Nephron (organoid): ENCODE data around the gene SORCS2.
A peak's percentile ranks its signal among the peaks of the same experiment; 100 is the strongest.

Experiments used
- H3K27ac Mint-ChIP-seq, 3 experiments: 2 replicates each; pipeline ENCODE4 v1.8.0; 2020; ENCODE audit warnings: mixed read lengths in 3 of 3, mild to moderate bottlenecking in 2 of 3, moderate library complexity in 1 of 3
- H3K27me3 Mint-ChIP-seq: 2 replicates; pipeline ENCODE4 v1.8.0; 2021; ENCODE audit warnings: low read depth, mild to moderate bottlenecking, moderate library complexity, mixed read lengths
- H3K36me3 Mint-ChIP-seq: 2 replicates; pipeline ENCODE4 v1.8.0; 2020; ENCODE audit warnings: low read depth, mixed read lengths
- H3K4me1 Mint-ChIP-seq: 2 replicates; pipeline ENCODE4 v1.8.0; 2020; ENCODE audit warnings: mixed read lengths
- H3K4me3 Mint-ChIP-seq, 3 experiments: 2 replicates each; pipeline ENCODE4 v1.8.0; 2020; ENCODE audit warnings: mild to moderate bottlenecking in 3 of 3, mixed read lengths in 3 of 3, moderate library complexity in 2 of 3
- H3K9me3 Mint-ChIP-seq: 2 replicates; pipeline ENCODE4 v1.8.0; 2020; ENCODE audit warnings: mixed read lengths
- CTCF ChIP-seq, 3 experiments: fragments of 200-600 bp; sonication (generic); IDR thresholded peaks; one replicate each; pipeline ENCODE4 v1.5.0; 2021; ENCODE audit warnings: antibody characterized with exemption in 3 of 3; ENCODE audit not compliant: unreplicated experiment in 3 of 3

The SORCS2 gene

GRCh38 chr4:7344636-7345155, 152.4 kb downstream of the SORCS2 start:
- H3K27ac Mint-ChIP-seq, result peak overlapping the region in 2 of 3 experiments; percentile 35 to 49
- peaks cover 10% of the 10 kb centered on the region for H3K9me3 Mint-ChIP-seq
- no peak overlapping the region for H3K4me3 Mint-ChIP-seq
- no peak for TF ChIP-seq CTCF (IDR thresholded peaks at IDR 0.05; ENCODE audit: unreplicated experiment in 3 of 3)
- no peaks in the 10 kb centered on the region for H3K36me3 Mint-ChIP-seq
- peaks cover 5% of the 10 kb centered on the region for H3K27me3 Mint-ChIP-seq
- peaks cover 6% of the 10 kb centered on the region for H3K4me1 Mint-ChIP-seq

- no peak for TF ChIP-seq CTCF (IDR thresholded peaks at IDR 0.05; ENCODE audit: unreplicated experiment in 3 of 3)
- H3K27ac Mint-ChIP-seq, result no peak overlapping the region
- no peaks in the 10 kb centered on the region for H3K36me3 Mint-ChIP-seq
- peaks cover 10% of the 10 kb centered on the region for H3K9me3 Mint-ChIP-seq
- H3K27me3 Mint-ChIP-seq, result no peaks in the 10 kb centered on the region
- H3K4me1 Mint-ChIP-seq, result no peaks in the 10 kb centered on the region
- H3K4me3 Mint-ChIP-seq, result no peak overlapping the region
These were observed 155.6 kb downstream of the SORCS2 start for GRCh38 chr4:7347981-7348380.

GRCh38 chr4:7348946-7349900, 156.9 kb downstream of the SORCS2 start:
- Mint-ChIP-seq H3K4me1 (no peaks in the 10 kb centered on the region), H3K9me3 (peaks cover 10% of the 10 kb centered on the region), H3K27me3 (no peaks in the 10 kb centered on the region), H3K27ac (no peak overlapping the region), H3K36me3 (no peaks in the 10 kb centered on the region), H3K4me3 (no peak overlapping the region)
- no peak for TF ChIP-seq CTCF (IDR thresholded peaks at IDR 0.05; ENCODE audit: unreplicated experiment in 3 of 3)

- Mint-ChIP-seq H3K9me3 (peaks cover 10% of the 10 kb centered on the region), H3K4me3 (no peak overlapping the region), H3K36me3 (no peaks in the 10 kb centered on the region), H3K27me3 (no peaks in the 10 kb centered on the region), H3K4me1 (no peaks in the 10 kb centered on the region), H3K27ac (no peak overlapping the region)
- TF ChIP-seq CTCF (IDR thresholded peaks at IDR 0.05; ENCODE audit: unreplicated experiment in 3 of 3), result no peak
These were observed 158.1 kb downstream of the SORCS2 start for GRCh38 chr4:7350396-7350795.

GRCh38 chr4:7351014-7351413, 158.7 kb downstream of the SORCS2 start:
- H3K9me3 Mint-ChIP-seq, result peaks cover 4% of the 10 kb centered on the region

More at GRCh38 chr4:7351014-7351413, 158.7 kb downstream of the SORCS2 start:
- Mint-ChIP-seq H3K27ac (peak overlapping the region in 1 of 3 experiments; percentile 9), H3K36me3 (no peaks in the 10 kb centered on the region), H3K4me3 (no peak overlapping the region), H3K27me3 (no peaks in the 10 kb centered on the region), H3K4me1 (peaks cover 2% of the 10 kb centered on the region)
- no peak for TF ChIP-seq CTCF (IDR thresholded peaks at IDR 0.05; ENCODE audit: unreplicated experiment in 3 of 3)
